SHP77 treated with DMSO at 0.1 percent for 48 hours (cell line): ENCODE measurements around the gene MCMBP.

Source experiments
- DNase-seq: peaks from one replicate; lab custom pipeline; 2025; lab: John Stamatoyannopoulos, UW

MCMBP gene

GRCh38 chr10:119782981-119783664, 89.5 kb downstream of the MCMBP start:
- DNase-seq, result no peak

GRCh38 chr10:119781498-119781897, 91.1 kb downstream of the MCMBP start:
- no peak for DNase-seq

GRCh38 chr10:119780879-119781480, 91.7 kb downstream of the MCMBP start:
- no peak for DNase-seq
